Measurements from ENCODE around the gene DNAJC10.

- TF ChIP-seq CTCF (IDR thresholded peaks at IDR 0.05; ENCODE audit: low read length) (no peak), EZH2 (IDR thresholded peaks at IDR 0.05; ENCODE audit: borderline replicate concordance, low read length) (no peak)
Observed at GRCh38 chr2:182824056-182824766, 108.2 kb downstream of the DNAJC10 start.

All from OCI-LY1 (cell line).